ENCODE measurements around the gene GABRB3.

GABRB3 gene

GRCh38 chr15:26771578-26772153 lies 1.2 kb downstream of the GABRB3 start:
- no peaks in the 10 kb centered on the region for H3K27me3 ChIP-seq (replicated peaks; ENCODE audit: control insufficient read depth, insufficient read depth, low read length)
- H3K36me3 ChIP-seq (ENCODE audit: control insufficient read depth, insufficient read depth, low read length) = no peaks in the 10 kb centered on the region
- TF ChIP-seq CTCF (IDR thresholded peaks at IDR 0.05; ENCODE audit: insufficient read depth, low read length, poor library complexity, severe bottlenecking) = no peak
- no peak overlapping the region for H3K4me3 ChIP-seq (replicated peaks; ENCODE audit: low read depth, low read length)
- DNase-seq (ENCODE audit: extremely low read depth, insufficient read length) = no peak

GRCh38 chr15:26771168-26771567 lies 1.7 kb downstream of the GABRB3 start:
- no peak for TF ChIP-seq CTCF (IDR thresholded peaks at IDR 0.05; ENCODE audit: insufficient read depth, low read length, poor library complexity, severe bottlenecking)
- Histone ChIP-seq H3K27me3 (replicated peaks; ENCODE audit: control insufficient read depth, insufficient read depth, low read length) (no peaks in the 10 kb centered on the region), H3K4me3 (replicated peaks; ENCODE audit: low read depth, low read length) (no peak overlapping the region), H3K36me3 (ENCODE audit: control insufficient read depth, insufficient read depth, low read length) (no peaks in the 10 kb centered on the region)
- DNase-seq (ENCODE audit: extremely low read depth, insufficient read length) = no peak

GRCh38 chr15:26767169-26767670 lies 5.6 kb downstream of the GABRB3 start:
- H3K4me3 ChIP-seq (replicated peaks; ENCODE audit: low read depth, low read length) = no peak overlapping the region
- H3K27me3 ChIP-seq (replicated peaks; ENCODE audit: control insufficient read depth, insufficient read depth, low read length) = no peaks in the 10 kb centered on the region
- H3K36me3 ChIP-seq (ENCODE audit: control insufficient read depth, insufficient read depth, low read length) = no peaks in the 10 kb centered on the region
- no peak for TF ChIP-seq CTCF (IDR thresholded peaks at IDR 0.05; ENCODE audit: insufficient read depth, low read length, poor library complexity, severe bottlenecking)
- DNase-seq (ENCODE audit: extremely low read depth, insufficient read length) = no peak

GRCh38 chr15:26766262-26766661 lies 6.6 kb downstream of the GABRB3 start:
- no peaks in the 10 kb centered on the region for H3K27me3 ChIP-seq (replicated peaks; ENCODE audit: control insufficient read depth, insufficient read depth, low read length)
- TF ChIP-seq CTCF (IDR thresholded peaks at IDR 0.05; ENCODE audit: insufficient read depth, low read length, poor library complexity, severe bottlenecking) = no peak
- DNase-seq (ENCODE audit: extremely low read depth, insufficient read length) = no peak
- no peaks in the 10 kb centered on the region for H3K36me3 ChIP-seq (ENCODE audit: control insufficient read depth, insufficient read depth, low read length)
- H3K4me3 ChIP-seq (replicated peaks; ENCODE audit: low read depth, low read length) = no peak overlapping the region

GRCh38 chr15:26759986-26760385 lies 12.9 kb downstream of the GABRB3 start:
- Histone ChIP-seq H3K4me3 (replicated peaks; ENCODE audit: low read depth, low read length) (no peak overlapping the region), H3K36me3 (ENCODE audit: control insufficient read depth, insufficient read depth, low read length) (no peaks in the 10 kb centered on the region), H3K27me3 (replicated peaks; ENCODE audit: control insufficient read depth, insufficient read depth, low read length) (no peaks in the 10 kb centered on the region)
- no peak for DNase-seq (ENCODE audit: extremely low read depth, insufficient read length)
- no peak for TF ChIP-seq CTCF (IDR thresholded peaks at IDR 0.05; ENCODE audit: insufficient read depth, low read length, poor library complexity, severe bottlenecking)

GRCh38 chr15:26758079-26758478 lies 14.8 kb downstream of the GABRB3 start:
- TF ChIP-seq CTCF (IDR thresholded peaks at IDR 0.05; ENCODE audit: insufficient read depth, low read length, poor library complexity, severe bottlenecking) = no peak
- no peaks in the 10 kb centered on the region for H3K36me3 ChIP-seq (ENCODE audit: control insufficient read depth, insufficient read depth, low read length)

More at GRCh38 chr15:26758079-26758478, 14.8 kb downstream of the GABRB3 start:
- DNase-seq (ENCODE audit: extremely low read depth, insufficient read length) = no peak
- Histone ChIP-seq H3K4me3 (replicated peaks; ENCODE audit: low read depth, low read length) (no peak overlapping the region), H3K27me3 (replicated peaks; ENCODE audit: control insufficient read depth, insufficient read depth, low read length) (no peaks in the 10 kb centered on the region)

Measured in GM06990 (cell line).